IMR-90 (cell line): ENCODE results near the gene MRPL9. TPM values are rescaled to one million over a fixed set of nuclear protein-coding genes. Genes with fewer than 3 reads are reported as not detected.
A peak's percentile ranks its signal among the peaks of the same experiment; 100 is the strongest.

Experiments
- ATAC-seq: fragments of 200-7000 bp; cut with Tn5 transposase; 2 replicates; pipeline ENCODE4 v1.9.1; 2020; ENCODE audit warnings: low read depth, mild to moderate bottlenecking, moderate library complexity
- BruUV-seq: library from RNA; stranded (reverse); fragments of 400-500 nt; replicated peaks from 2 replicates; lab custom pipeline; 2021; lab: Mats Ljungman, UMichigan
- CTCF ChIA-PET: fragments of 300-600 bp; formaldehyde crosslinking; extraction: SDS; loops from one replicate; lab custom pipeline; 2021; ENCODE audit warnings: antibody characterized with exemption; lab: Yijun Ruan, JAX
- POLR2A ChIA-PET: fragments of 300-600 bp; sonication (Branson Sonifier 250); formaldehyde crosslinking; loops from one replicate; lab custom pipeline; 2022; ENCODE audit warnings: antibody characterized with exemption; ENCODE audit not compliant: unreplicated experiment; lab: Charles Lee
- DNase-seq: peaks from one replicate; pipeline ENCODE4 v3.0.0; 2013
- H2AFZ ChIP-seq: replicated peaks from 2 replicates; pipeline ENCODE3; 2013; ENCODE audit warnings: low read length, mild to moderate bottlenecking; ENCODE audit not compliant: poor library complexity
- H2AK5ac ChIP-seq: 2 replicates; pipeline ENCODE4 v1.6.1; 2013; ENCODE audit warnings: low read depth, low read length, inconsistent platforms
- H2AK9ac ChIP-seq: replicated peaks from 2 replicates; pipeline ENCODE3; 2013; ENCODE audit warnings: mild to moderate bottlenecking, low read depth, low read length, moderate library complexity; ENCODE audit not compliant: poor library complexity
- H2BK120ac ChIP-seq: 2 replicates; pipeline ENCODE4 v1.6.1; 2013; ENCODE audit warnings: low read depth, low read length, inconsistent platforms
- H2BK15ac ChIP-seq: 3 replicates; pipeline ENCODE4 v1.6.1; 2013; ENCODE audit warnings: low read depth, low read length, inconsistent platforms
- H2BK20ac ChIP-seq: 2 replicates; pipeline ENCODE4 v1.6.1; 2013; ENCODE audit warnings: low read depth, mild to moderate bottlenecking, inconsistent platforms, low read length, moderate library complexity
- H2BK5ac ChIP-seq: 2 replicates; pipeline ENCODE4 v1.6.1; 2013; ENCODE audit warnings: mild to moderate bottlenecking, low read depth, low read length, inconsistent platforms; ENCODE audit not compliant: poor library complexity, severe bottlenecking
- H3K14ac ChIP-seq: replicated peaks from 2 replicates; pipeline ENCODE4 v1.6.1; 2013; ENCODE audit warnings: low read depth, low read length, inconsistent platforms
- H3K18ac ChIP-seq: 2 replicates; pipeline ENCODE4 v1.6.1; 2013; ENCODE audit warnings: low read depth, low read length, control low read depth
- H3K23ac ChIP-seq: 2 replicates; pipeline ENCODE4 v1.6.1; 2013; ENCODE audit warnings: low read depth, low read length, inconsistent platforms
- H3K27ac ChIP-seq: 2 replicates; pipeline ENCODE4 v1.5.1; 2013; ENCODE audit warnings: mild to moderate bottlenecking, control low read depth, low read length; ENCODE audit not compliant: insufficient read depth
- H3K27me3 ChIP-seq: 2 replicates; pipeline ENCODE4 v1.6.1; 2013; ENCODE audit warnings: low read length; ENCODE audit not compliant: control insufficient read depth, insufficient read depth
- H3K36me3 ChIP-seq: 2 replicates; pipeline ENCODE4 v1.6.1; 2013; ENCODE audit warnings: low read length, mixed read lengths; ENCODE audit not compliant: control insufficient read depth, insufficient read depth
- H3K4ac ChIP-seq: 2 replicates; pipeline ENCODE4 v1.6.1; 2013; ENCODE audit warnings: low read depth, low read length, inconsistent platforms
- H3K4me1 ChIP-seq: 2 replicates; pipeline ENCODE4 v1.6.1; 2013; ENCODE audit warnings: low read length, mixed read lengths; ENCODE audit not compliant: control insufficient read depth, insufficient read depth
- H3K4me2 ChIP-seq: 2 replicates; pipeline ENCODE4 v1.6.1; 2013; ENCODE audit warnings: low read depth, mild to moderate bottlenecking, control low read depth, low read length, moderate library complexity
- H3K4me3 ChIP-seq: 2 replicates; pipeline ENCODE4 v1.5.1; 2013; ENCODE audit warnings: low read depth, mild to moderate bottlenecking, control low read depth, low read length, moderate library complexity; ENCODE audit not compliant: insufficient read depth
- H3K56ac ChIP-seq: 2 replicates; pipeline ENCODE4 v1.6.1; 2013; ENCODE audit warnings: low read length, inconsistent platforms; ENCODE audit not compliant: insufficient read depth; ENCODE audit errors: extremely low read depth
- H3K79me1 ChIP-seq, 2 experiments: 2 replicates each; pipeline ENCODE4 v1.6.1; 2013; ENCODE audit warnings: low read length in 2 of 2, inconsistent platforms in 1 of 2, low read depth in 1 of 2
- H3K9ac ChIP-seq: 2 replicates; pipeline ENCODE4 v1.6.1; 2013; ENCODE audit warnings: low read depth, low read length, control low read depth
- H3K9me1 ChIP-seq: 2 replicates; pipeline ENCODE4 v1.6.1; 2013; ENCODE audit warnings: low read length, inconsistent platforms; ENCODE audit not compliant: insufficient read depth
- H3K9me3 ChIP-seq: 2 replicates; pipeline ENCODE4 v1.6.1; 2013; ENCODE audit warnings: low read length; ENCODE audit not compliant: control insufficient read depth, insufficient read depth
- H4K20me1 ChIP-seq: 2 replicates; pipeline ENCODE4 v1.6.1; 2013; ENCODE audit warnings: low read length, inconsistent platforms; ENCODE audit not compliant: insufficient read depth
- H4K5ac ChIP-seq: 2 replicates; pipeline ENCODE4 v1.6.1; 2013; ENCODE audit warnings: mild to moderate bottlenecking, low read depth, low read length, control low read depth
- H4K8ac ChIP-seq, 2 experiments: 2 replicates each; pipeline ENCODE4 v1.6.1; 2013; ENCODE audit warnings: low read depth in 2 of 2, low read length in 2 of 2, control low read depth in 1 of 2, inconsistent platforms in 1 of 2
- H4K91ac ChIP-seq: 2 replicates; pipeline ENCODE4 v1.6.1; 2013; ENCODE audit warnings: low read depth, low read length, inconsistent platforms; ENCODE audit not compliant: insufficient read depth
- CHD1 ChIP-seq: IDR thresholded peaks from 2 replicates; pipeline ENCODE4 v1.6.1; 2012; ENCODE audit warnings: low read depth, low read length, improper control_type of control experiment
- NFE2L2 ChIP-seq: fragments of 150-350 bp; IDR thresholded peaks from 2 replicates; pipeline ENCODE4 v1.6.1; 2016; ENCODE audit warnings: low read depth, mild to moderate bottlenecking, low read length
- WGBS, 2 experiments: methylation state at CpG; one replicate each; pipeline versions ENCODE4 v1.1.5 to v1.1.7; 2013; ENCODE audit warnings: missing lambda C conversion rate in 2 of 2; ENCODE audit not compliant: insufficient read length in 1 of 2; ENCODE audit errors: extremely low coverage in 2 of 2; 5-methylcytosine and 5-hydroxymethylcytosine counted together
- dilution Hi-C: fragments of 300-500 bp; cut with HindIII; formaldehyde crosslinking; loops from one replicate; pipeline ENCODE4 v1.14.3; 2018; ENCODE audit warnings: low sequenced_read_pairs; ENCODE audit not compliant: unreplicated experiment
- in situ Hi-C: fragments of 300-500 bp; cut with MboI; formaldehyde crosslinking; loops from 3 replicates; pipeline ENCODE4 v1.14.3; 2019; ENCODE audit warnings: low sequenced_read_pairs, inconsistent platforms, mixed read lengths
- intact Hi-C: fragments of 100-400 bp; cut with micrococcal nuclease; formaldehyde crosslinking; loops from 2 replicates; pipeline ENCODE4 v1.10.0; 2022
- polyA plus RNA-seq, 3 experiments: library from polyadenylated mRNA; depleted of rRNA; stranded (reverse); fragments of >200 nt; gene quantifications; 2 replicates each; pipeline ENCODE4 v1.2.3, GENCODE V29; 2012; ENCODE audit warnings: low replicate concordance in 1 of 3
- total RNA-seq: library from RNA; depleted of rRNA; stranded (reverse); fragments of >200 nt; gene quantifications from 2 replicates; pipeline ENCODE4 v1.2.3, GENCODE V29; 2012

The MRPL9 gene
- total and polyA plus RNA-seq, 2 of the 4 experiments (the other 2 are of a cell fraction) = 65.4 to 87.5 TPM

DNA sequence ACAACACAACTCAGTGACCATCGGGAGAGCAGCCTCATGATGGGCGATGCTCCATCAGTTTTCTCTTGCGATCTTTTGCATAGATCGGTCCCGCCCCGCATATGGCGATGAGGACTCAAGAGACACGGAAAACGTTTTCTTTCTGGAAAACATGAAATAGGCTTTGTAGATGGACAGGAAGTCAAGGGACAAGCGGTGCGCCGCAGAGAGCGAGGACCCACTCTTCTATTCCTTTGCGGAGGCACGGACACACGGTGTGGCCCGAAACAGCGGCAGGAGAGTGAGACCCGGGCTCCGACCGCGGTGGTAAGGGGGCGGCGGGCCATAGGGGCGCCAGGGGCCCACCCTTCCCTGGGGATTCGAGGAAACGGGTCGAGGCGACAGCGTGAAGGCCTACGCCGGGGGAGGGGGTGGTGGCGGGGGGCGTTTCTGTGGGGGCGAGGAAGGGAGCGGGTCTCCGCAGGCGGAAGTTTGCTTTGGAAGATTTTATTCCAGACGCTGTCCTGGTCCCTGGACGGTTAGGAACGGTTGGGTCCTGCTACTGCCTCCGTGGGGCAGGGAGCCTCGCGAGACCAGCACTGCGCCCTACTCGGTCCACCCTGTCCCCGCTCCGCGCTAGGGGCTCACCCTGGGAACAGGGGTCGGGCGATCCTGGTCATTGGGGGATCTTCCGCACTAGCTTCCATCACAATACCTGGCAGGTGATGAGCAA is 27.8 kb upstream of the MRPL9 start:
- Histone ChIP-seq H2AK9ac (no peak overlapping the region), H3K9ac (peak overlapping the region; percentile 48; the same call in 1 of the 2 replicates), H4K8ac (peak overlapping the region in 1 of 2 experiments; percentile 35; a peak in 2 of 4 replicates), H3K27ac (no peak overlapping the region), H2BK15ac (no peak overlapping the region), H3K4me2 (peak overlapping the region; percentile 86), H3K79me1 (no peaks in the 10 kb centered on the region), H3K56ac (no peak overlapping the region), H3K23ac (0 out of 2 replicates have a peak overlapping the region, but pooled peaks have one; percentile 61), H3K27me3 (peaks cover 5% of the 10 kb centered on the region), H4K20me1 (no peaks in the 10 kb centered on the region), H4K5ac (no peak overlapping the region), H3K9me3 (no peaks in the 10 kb centered on the region), H3K4me1 (peaks cover 2% of the 10 kb centered on the region), H4K91ac (no peak overlapping the region), H2AFZ (peak overlapping the region; percentile 96), H2AK5ac (no peak overlapping the region), H3K4me3 (peak overlapping the region; percentile 55), H3K14ac (no peak overlapping the region), H3K9me1 (no peaks in the 10 kb centered on the region), H3K18ac (no peak overlapping the region), H2BK120ac (no peak overlapping the region), H2BK20ac (no peak overlapping the region), H2BK5ac (no peak overlapping the region), H3K4ac (no peak overlapping the region), H3K36me3 (no peaks in the 10 kb centered on the region)
- whole genome bisulfite sequencing, 2 experiments = 3% methylated on average over 27 of the region's 52 CpGs; no CpG with 5 or more reads in 1 of the 2 experiments
- ChIA-PET CTCF (interaction anchor here (0.6 kb wide), 1 partner anchor 136 kb away, joined by 5 read pairs; no protein-coding TSS in a partner anchor), POLR2A (no interaction called here)
- BruUV-seq = no TSS peak
- no peak; the same call in none of the 2 replicates for ATAC-seq
- intact Hi-C loops (no loop called here), in situ Hi-C loops (no loop called here), dilution Hi-C loops (loop anchor here (25.0 kb wide), 1 partner anchor 96 kb away; no protein-coding TSS in a partner anchor)
- TF ChIP-seq NFE2L2 = no peak
- no peak for TF ChIP-seq CHD1
- no peak for DNase-seq
